HL-60 (cell line): Measurements from ENCODE around the gene CD44.

Source experiments
- DNase-seq, 2 experiments: peaks; one replicate each; pipeline ENCODE4 v3.0.0-alpha.2; 2010 to 2020; ENCODE audit warnings: low read depth in 1 of 2, low spot score in 1 of 2
- H3K27ac ChIP-seq: fragments of 250-450 bp; sonication (Bioruptor Pico); replicated peaks from 2 replicates; pipeline ENCODE4 v1.5.1; 2020; ENCODE audit warnings: mild to moderate bottlenecking, moderate library complexity
- H3K27me3 ChIP-seq: fragments of 250-450 bp; sonication (Bioruptor Pico); 2 replicates; pipeline ENCODE4 v1.5.1; 2021; ENCODE audit warnings: mild to moderate bottlenecking, moderate library complexity; ENCODE audit not compliant: insufficient read depth, poor library complexity, severe bottlenecking
- H3K4me3 ChIP-seq: replicated peaks from 2 replicates; pipeline ENCODE4 v1.5.1; 2011; ENCODE audit warnings: mild to moderate bottlenecking, control low read depth, low read length; ENCODE audit not compliant: insufficient read depth
- CTCF ChIP-seq: IDR thresholded peaks from one replicate; pipeline ENCODE4 v1.5.1; 2011; ENCODE audit warnings: low read length, control low read depth, inconsistent platforms; ENCODE audit not compliant: insufficient read depth
- GABPA ChIP-seq: IDR thresholded peaks from 2 replicates; pipeline ENCODE4 v1.6.1; 2012; ENCODE audit warnings: low read depth
- POLR2AphosphoS5 ChIP-seq: IDR thresholded peaks from 2 replicates; pipeline ENCODE4 v1.6.1; 2012; ENCODE audit warnings: low read depth
- REST ChIP-seq: IDR thresholded peaks from 2 replicates; pipeline ENCODE4 v1.6.1; 2012; ENCODE audit warnings: low read depth; ENCODE audit not compliant: insufficient replicate concordance
- SPI1 ChIP-seq: IDR thresholded peaks from 2 replicates; pipeline ENCODE4 v1.6.1; 2012; ENCODE audit warnings: low read depth, mild to moderate bottlenecking, borderline replicate concordance

CD44 gene

GRCh38 chr11:35155677-35156076 lies 16.7 kb downstream of the CD44 start:
- no peak overlapping the region for H3K27ac ChIP-seq
- TF ChIP-seq CTCF, result no peak
- TF ChIP-seq POLR2AphosphoS5, result no peak
- no peak for TF ChIP-seq GABPA
- no peak for TF ChIP-seq REST
- no peak for TF ChIP-seq SPI1
- no peak overlapping the region for H3K4me3 ChIP-seq
- H3K27me3 ChIP-seq, result no peaks in the 10 kb centered on the region
- no peak for DNase-seq

GRCh38 chr11:35157814-35158700 lies 19.1 kb downstream of the CD44 start:
- Histone ChIP-seq H3K4me3 (no peak overlapping the region), H3K27me3 (no peaks in the 10 kb centered on the region), H3K27ac (no peak overlapping the region)
- no peak for TF ChIP-seq CTCF
- no peak for TF ChIP-seq POLR2AphosphoS5
- TF ChIP-seq GABPA, result no peak
- no peak for TF ChIP-seq SPI1
- no peak for TF ChIP-seq REST
- no peak for DNase-seq

- no peak overlapping the region for H3K4me3 ChIP-seq
- no peak for TF ChIP-seq SPI1
- no peak for TF ChIP-seq REST
- TF ChIP-seq CTCF, result no peak
- TF ChIP-seq GABPA, result no peak
- no peak for TF ChIP-seq POLR2AphosphoS5
Observed at GRCh38 chr11:35158701-35159510, 19.9 kb downstream of the CD44 start.

More at GRCh38 chr11:35158701-35159510, 19.9 kb downstream of the CD44 start:
- Histone ChIP-seq H3K27me3 (no peaks in the 10 kb centered on the region), H3K27ac (no peak overlapping the region)
- no peak for DNase-seq
